ENCODE measurements around the gene NPHP3. TPM values are rescaled to one million over a fixed set of nuclear protein-coding genes. Genes with fewer than 3 reads are reported as not detected.

Gene NPHP3
- total and polyA plus RNA-seq, 2 of the 4 experiments (the other 2 are of a cell fraction) = 19.9 to 21.3 TPM

DNA sequence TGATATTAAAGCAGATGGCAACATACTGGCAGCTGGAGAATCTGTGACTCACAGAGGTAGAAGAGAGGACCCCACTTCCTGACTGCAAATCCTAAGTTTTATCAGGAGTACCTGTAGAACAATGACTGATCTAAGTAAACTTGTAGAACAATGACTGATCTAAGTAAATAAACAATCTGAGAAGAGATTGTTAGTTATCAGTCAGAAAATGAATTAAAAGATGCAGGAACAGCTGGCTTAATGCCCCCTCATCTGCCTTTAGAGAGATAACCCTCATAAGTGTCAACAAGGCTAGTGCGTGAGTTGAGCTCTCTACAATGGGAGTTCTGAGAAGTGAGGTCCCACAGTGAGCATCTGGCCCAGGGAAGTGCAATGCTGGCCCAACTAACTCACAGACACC lies 77.2 kb downstream of the NPHP3 start:
- Histone ChIP-seq H3K23ac (ENCODE audit: low read depth, low read length) (no peak overlapping the region), H4K91ac (ENCODE audit: insufficient read depth, low read depth, low read length) (no peak overlapping the region), H3K4ac (ENCODE audit: low read depth, low read length) (no peak overlapping the region), H3K4me3 (ENCODE audit: insufficient read depth, low read depth, low read length) (no peak overlapping the region), H3K27ac (ENCODE audit: insufficient read depth, low read length) (no peak overlapping the region), H4K5ac (ENCODE audit: low read depth, low read length) (peak overlapping the region; percentile 51; the same call in 1 of the 2 replicates), H2AK5ac (ENCODE audit: low read depth, low read length) (0 out of 2 replicates have a peak overlapping the region, but pooled peaks have one; percentile 9), H3K4me2 (ENCODE audit: low read depth, low read length) (no peak overlapping the region), H3K14ac (replicated peaks; ENCODE audit: low read depth, low read length) (no peak overlapping the region), H3K4me1 (ENCODE audit: control insufficient read depth, insufficient read depth, low read length) (no peaks in the 10 kb centered on the region), H3K9me3 (ENCODE audit: control insufficient read depth, insufficient read depth, low read length) (no peaks in the 10 kb centered on the region), H2AK9ac (replicated peaks; ENCODE audit: low read depth, low read length, poor library complexity) (no peak overlapping the region), H2BK15ac (ENCODE audit: low read depth, low read length) (no peak overlapping the region), H2BK20ac (ENCODE audit: low read depth, low read length) (no peak overlapping the region), H3K18ac (ENCODE audit: low read depth, low read length) (no peak overlapping the region), H2BK5ac (ENCODE audit: low read depth, low read length, poor library complexity, severe bottlenecking) (no peak overlapping the region), H3K9me1 (ENCODE audit: insufficient read depth, low read length) (no peaks in the 10 kb centered on the region), H3K79me1 (ENCODE audit: low read depth in 1 of 2, low read length in 2 of 2) (peaks cover 2% of the 10 kb centered on the region in 2 experiments; a peak in 2 of 4 replicates), H2BK120ac (ENCODE audit: low read depth, low read length) (no peak overlapping the region), H3K9ac (ENCODE audit: low read depth, low read length) (no peak overlapping the region), H3K56ac (ENCODE audit: extremely low read depth, insufficient read depth, low read length) (no peak overlapping the region), H3K36me3 (ENCODE audit: control insufficient read depth, insufficient read depth, low read length) (no peaks in the 10 kb centered on the region), H2AFZ (replicated peaks; ENCODE audit: low read length, poor library complexity) (no peak overlapping the region), H4K20me1 (ENCODE audit: insufficient read depth, low read length) (no peaks in the 10 kb centered on the region), H4K8ac (ENCODE audit: low read depth in 2 of 2, low read length in 2 of 2) (no peak overlapping the region), H3K27me3 (ENCODE audit: control insufficient read depth, insufficient read depth, low read length) (no peaks in the 10 kb centered on the region)
- no peak for DNase-seq
- ChIA-PET POLR2A (ENCODE audit: unreplicated experiment) (no interaction called here), CTCF (interaction anchor here (0.6 to 0.7 kb wide), 2 partner anchors 51 to 388 kb away, joined by 3 to 4 read pairs; no protein-coding TSS in a partner anchor)
- intact Hi-C loops (cut with micrococcal nuclease) = no loop called here
- no CpG with 5 or more reads among the region's 1 CpG for WGBS, 2 experiments (ENCODE audit: extremely low coverage in 2 of 2, insufficient read length in 1 of 2)
- no peak for ATAC-seq (ENCODE audit: low read depth)
- in situ Hi-C loops (cut with MboI; ENCODE audit: low sequenced_read_pairs) = loop anchor here (5.0 to 25.0 kb wide), 2 partner anchors 103 to 383 kb away; no protein-coding TSS in a partner anchor
- dilution Hi-C loops (cut with HindIII; ENCODE audit: low sequenced_read_pairs, unreplicated experiment) = loop anchor here (25.0 kb wide), 1 partner anchor 108 kb away; no protein-coding TSS in a partner anchor
- TF ChIP-seq NFE2L2 (IDR thresholded peaks at IDR 0.05; ENCODE audit: low read depth, low read length) (no peak), FOS (IDR thresholded peaks at IDR 0.05; ENCODE audit: low read depth, low read length) (no peak), BHLHE40 (IDR thresholded peaks at IDR 0.05; ENCODE audit: low read depth, low read length) (no peak), RCOR1 (IDR thresholded peaks at IDR 0.05; ENCODE audit: insufficient replicate concordance, low read length) (no peak), MXI1 (IDR thresholded peaks at IDR 0.05; ENCODE audit: borderline replicate concordance, low read depth, low read length) (no peak), MAFK (IDR thresholded peaks at IDR 0.05; ENCODE audit: low read depth, low read length) (no peak)
- TF ChIP-seq, protein P1, sequence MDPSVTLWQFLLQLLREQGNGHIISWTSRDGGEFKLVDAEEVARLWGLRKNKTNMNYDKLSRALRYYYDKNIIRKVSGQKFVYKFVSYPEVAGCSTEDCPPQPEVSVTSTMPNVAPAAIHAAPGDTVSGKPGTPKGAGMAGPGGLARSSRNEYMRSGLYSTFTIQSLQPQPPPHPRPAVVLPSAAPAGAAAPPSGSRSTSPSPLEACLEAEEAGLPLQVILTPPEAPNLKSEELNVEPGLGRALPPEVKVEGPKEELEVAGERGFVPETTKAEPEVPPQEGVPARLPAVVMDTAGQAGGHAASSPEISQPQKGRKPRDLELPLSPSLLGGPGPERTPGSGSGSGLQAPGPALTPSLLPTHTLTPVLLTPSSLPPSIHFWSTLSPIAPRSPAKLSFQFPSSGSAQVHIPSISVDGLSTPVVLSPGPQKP (IDR thresholded peaks at IDR 0.05; ENCODE audit: borderline replicate concordance, low read depth, low read length) = no peak
- BruUV-seq (replicated peaks) = no TSS peak
